Vagina (tissue), 2 donors: ENCODE data around the gene A4GALT.
"Not testable (repeated sequence)": the region's sequence is repeated elsewhere in the genome, so short reads cannot be mapped to it uniquely, and the experiment has no call there.

Experiments used
- CTCF ChIP-seq, 3 experiments: fragments of 450-650 bp in 2 of 3; fragments of 200-600 bp in 1 of 3; sonication (generic) in 1 of 3; IDR thresholded peaks; one replicate each; pipeline ENCODE4 v1.5.1; 2017 to 2019; ENCODE audit warnings: antibody characterized with exemption in 3 of 3, mild to moderate bottlenecking in 2 of 3, moderate library complexity in 2 of 3
- POLR2A ChIP-seq, 2 donors: fragments of 450-650 bp; IDR thresholded peaks; one replicate each; pipeline ENCODE4 v1.6.1; 2017; ENCODE audit warnings: antibody characterized with exemption in 2 of 2, mild to moderate bottlenecking in 2 of 2, moderate library complexity in 2 of 2
- POLR2AphosphoS5 ChIP-seq, 2 donors: sonication (generic); formaldehyde crosslinking; IDR thresholded peaks; one replicate each; pipeline ENCODE4 v1.9.0; 2017; ENCODE audit warnings: antibody characterized with exemption in 2 of 2, mild to moderate bottlenecking in 2 of 2, low read depth in 1 of 2; ENCODE audit not compliant: insufficient read depth in 1 of 2

- not testable (repeated sequence) for TF ChIP-seq POLR2AphosphoS5 (IDR thresholded peaks at IDR 0.05; ENCODE audit: insufficient read depth in 1 of 2, low read depth in 1 of 2); POLR2A (IDR thresholded peaks at IDR 0.05); CTCF (IDR thresholded peaks at IDR 0.05)
Measured at GRCh38 chr22:42750421-42750820, 29.8 kb upstream of the A4GALT start.
